SH-SY5Y (cell line): ENCODE data around the gene MYF6.

Source experiments
- GATA2 ChIP-seq: IDR thresholded peaks from 2 replicates; pipeline ENCODE4 v1.6.1; 2011; ENCODE audit warnings: mild to moderate bottlenecking, low read depth, low read length
- GATA3 ChIP-seq: IDR thresholded peaks from 2 replicates; pipeline ENCODE4 v1.6.1; 2011; ENCODE audit warnings: low read depth, mild to moderate bottlenecking, low read length, moderate library complexity

DNA sequence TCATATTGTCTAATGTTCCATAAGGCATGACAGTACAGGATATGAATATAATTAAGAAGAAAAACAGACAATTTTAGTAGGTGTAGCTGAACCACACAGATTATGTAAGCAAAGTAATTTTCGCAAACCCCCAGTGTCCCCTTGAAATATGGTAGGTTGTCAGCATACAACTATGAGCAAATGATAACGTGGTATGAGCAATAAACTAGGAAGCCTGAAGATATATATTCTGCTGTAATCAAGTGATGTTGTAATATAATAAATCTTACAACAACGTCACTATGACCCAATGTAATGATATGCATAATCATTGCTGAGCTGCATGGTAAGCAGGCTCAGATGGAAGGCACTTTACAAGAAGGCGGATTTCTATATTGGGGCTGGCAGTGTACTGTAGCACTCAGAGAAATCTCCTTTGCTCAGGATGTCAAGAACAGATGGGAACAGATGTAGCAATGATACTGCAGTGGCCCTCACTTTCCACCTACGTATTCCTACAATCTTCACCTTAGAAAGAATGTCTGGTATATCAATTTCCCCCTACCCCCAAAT, 47.8 kb upstream of the MYF6 start:
- TF ChIP-seq GATA2 (no peak), GATA3 (no peak)
